ENCODE results near the gene MAP4K1.

Gene MAP4K1

DNA sequence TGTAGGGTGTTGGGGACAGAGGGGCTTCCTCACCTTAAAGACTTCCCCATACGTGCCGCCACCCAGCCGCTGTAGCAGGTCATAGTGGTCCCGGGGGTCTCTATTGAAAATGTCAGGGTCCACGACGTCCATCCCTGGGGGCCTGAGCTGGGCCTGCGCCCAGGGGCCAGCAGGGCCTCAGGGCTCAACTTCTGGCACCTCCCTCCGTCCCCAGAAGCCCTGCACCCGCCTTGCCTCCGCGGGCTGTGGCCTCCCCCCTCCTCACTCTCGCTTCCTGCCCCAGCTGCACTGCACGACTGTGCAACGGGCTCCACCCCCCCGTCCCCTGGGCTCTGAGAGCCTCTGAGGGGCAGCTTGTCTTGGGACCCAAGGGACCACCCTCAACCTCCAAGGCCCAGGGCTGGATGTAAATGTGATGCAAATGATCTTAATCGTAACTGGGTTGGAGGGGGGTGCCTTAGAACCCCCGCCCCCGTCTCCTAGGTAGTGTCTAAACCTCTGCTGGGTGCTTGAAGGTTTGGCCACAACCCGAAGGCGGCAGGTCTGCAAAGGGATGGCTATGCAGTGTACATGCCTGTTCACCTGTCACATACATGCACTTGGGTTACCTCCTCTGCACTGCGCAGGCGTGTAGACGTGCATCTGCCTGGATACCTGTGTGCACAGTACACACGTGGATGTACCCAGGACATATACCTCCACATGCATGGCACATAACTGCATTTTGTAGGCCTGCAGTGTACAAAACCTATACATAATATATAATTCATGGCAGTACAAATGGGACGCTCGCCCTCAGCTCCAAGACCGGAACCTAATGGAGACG, at the start of gene MAP4K1:
TSS of gene MAP4K1 (minus strand) at position 190 of the 826 bp plus-strand sequence. CDS start at position 132, 58 bp downstream.
- DNase-seq (ENCODE audit: low spot score): no peak

DNA sequence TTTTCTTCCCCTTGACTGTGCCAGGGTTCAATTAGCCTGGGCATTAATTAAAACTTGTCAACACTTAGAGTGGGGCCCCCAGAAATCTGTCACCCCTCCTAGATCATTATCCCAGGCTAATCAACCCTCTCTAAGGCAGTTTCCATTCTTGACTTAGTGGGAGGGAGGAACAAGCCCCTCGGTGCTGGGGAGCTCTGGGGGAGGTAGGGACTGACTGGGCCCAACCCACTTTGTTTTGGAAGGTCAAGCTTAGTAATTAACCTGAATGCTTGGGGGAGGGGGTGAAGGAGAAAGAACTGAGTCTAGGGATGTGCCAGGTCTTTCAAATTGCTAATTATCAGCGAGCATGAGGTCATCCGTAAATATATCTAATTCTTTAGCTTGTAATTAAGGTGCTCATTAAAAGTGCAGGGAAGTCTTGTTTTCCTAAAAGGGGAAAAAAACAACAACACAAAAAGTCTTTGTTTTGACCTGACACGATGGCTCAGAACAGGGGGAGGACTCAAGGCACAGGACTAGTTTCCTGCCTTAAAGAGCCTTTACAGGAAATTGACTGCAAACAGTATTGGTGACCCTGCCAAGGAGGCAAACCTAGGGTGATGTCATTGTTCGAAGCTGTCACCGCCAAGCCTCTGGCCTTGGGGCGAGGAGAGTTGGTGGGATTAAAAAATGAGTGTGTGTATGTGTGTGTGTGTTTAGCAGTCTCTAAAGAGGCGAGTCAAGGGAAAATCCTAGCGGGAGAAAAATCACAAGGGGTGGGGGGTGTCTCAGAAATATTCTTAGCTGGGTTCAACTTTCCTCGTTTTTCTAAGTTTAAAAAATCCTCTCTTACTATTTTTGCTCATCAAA, 49.1 kb upstream of the MAP4K1 start:
- DNase-seq (ENCODE audit: low spot score): peak; percentile 53

GRCh38 chr19:38665950-38666662, 48.4 kb upstream of the MAP4K1 start:
- no peak for DNase-seq (ENCODE audit: low spot score)

DNA sequence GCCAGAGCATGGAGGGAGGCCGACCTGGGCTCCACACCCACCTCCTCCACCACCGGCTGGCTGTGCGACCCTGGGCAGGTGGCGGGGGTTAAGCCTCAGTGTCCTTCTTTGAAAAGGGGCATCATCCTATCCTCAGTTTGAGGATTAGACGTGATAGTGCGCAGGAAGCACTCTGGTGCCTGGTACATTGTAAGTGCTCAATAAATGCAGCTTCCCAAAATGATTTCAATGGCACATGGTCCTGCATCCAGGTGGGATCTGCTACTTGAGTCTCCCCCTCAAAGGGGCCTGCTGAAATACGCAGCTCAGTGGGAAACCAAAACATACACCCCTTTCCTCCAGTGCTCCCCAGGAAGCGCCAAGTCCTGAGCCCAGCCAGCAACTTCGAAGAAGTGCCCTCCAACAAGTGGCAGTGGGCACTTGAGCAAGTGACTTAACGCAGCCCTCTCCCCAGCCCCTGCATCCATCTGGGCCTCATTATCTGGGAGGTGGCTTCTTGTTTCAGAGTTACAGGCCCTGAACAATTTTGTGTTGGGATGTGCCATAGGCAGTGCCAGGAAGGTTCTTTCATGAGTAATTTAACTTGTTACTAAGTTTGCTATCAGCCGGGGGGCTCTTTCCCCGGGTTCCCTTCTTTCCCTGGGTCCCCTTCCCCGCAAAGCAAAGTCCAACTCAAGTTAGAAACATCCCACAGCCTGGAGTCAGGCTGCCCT, 47.6 kb upstream of the MAP4K1 start:
- no peak for DNase-seq (ENCODE audit: low spot score)

- no peak for DNase-seq (ENCODE audit: low spot score)
Measured at GRCh38 chr19:38664503-38665211, 46.9 kb upstream of the MAP4K1 start.

DNA sequence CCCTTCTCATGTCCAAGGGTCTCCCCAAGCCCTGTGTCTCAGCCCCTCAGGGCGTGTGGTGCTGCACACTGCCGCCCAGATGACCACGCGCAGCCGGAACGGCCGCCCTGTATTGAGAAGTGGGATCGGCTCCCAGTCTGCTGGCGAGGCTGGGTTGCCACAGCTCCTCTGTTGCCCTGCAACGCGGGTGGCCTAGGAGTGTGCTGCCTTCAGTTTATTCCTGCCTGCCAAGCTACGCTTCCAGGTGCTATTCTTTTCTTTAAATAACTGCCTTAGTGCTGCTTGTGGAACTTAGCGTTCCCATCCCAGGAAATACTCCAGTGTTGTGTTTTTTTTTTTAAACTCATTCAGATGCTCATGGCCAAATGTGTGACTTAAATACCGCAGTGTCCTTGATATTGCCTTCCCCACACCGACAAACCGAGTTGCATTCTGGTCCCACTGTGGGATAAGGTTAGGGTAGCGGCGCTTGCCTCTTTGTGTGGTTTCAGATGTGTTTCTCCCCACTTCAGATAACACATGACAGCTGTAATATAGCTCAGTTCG, 46.3 kb upstream of the MAP4K1 start:
- DNase-seq (ENCODE audit: low spot score): no peak

GRCh38 chr19:38663156-38663651, 45.5 kb upstream of the MAP4K1 start:
- DNase-seq (ENCODE audit: low spot score): no peak

DNA sequence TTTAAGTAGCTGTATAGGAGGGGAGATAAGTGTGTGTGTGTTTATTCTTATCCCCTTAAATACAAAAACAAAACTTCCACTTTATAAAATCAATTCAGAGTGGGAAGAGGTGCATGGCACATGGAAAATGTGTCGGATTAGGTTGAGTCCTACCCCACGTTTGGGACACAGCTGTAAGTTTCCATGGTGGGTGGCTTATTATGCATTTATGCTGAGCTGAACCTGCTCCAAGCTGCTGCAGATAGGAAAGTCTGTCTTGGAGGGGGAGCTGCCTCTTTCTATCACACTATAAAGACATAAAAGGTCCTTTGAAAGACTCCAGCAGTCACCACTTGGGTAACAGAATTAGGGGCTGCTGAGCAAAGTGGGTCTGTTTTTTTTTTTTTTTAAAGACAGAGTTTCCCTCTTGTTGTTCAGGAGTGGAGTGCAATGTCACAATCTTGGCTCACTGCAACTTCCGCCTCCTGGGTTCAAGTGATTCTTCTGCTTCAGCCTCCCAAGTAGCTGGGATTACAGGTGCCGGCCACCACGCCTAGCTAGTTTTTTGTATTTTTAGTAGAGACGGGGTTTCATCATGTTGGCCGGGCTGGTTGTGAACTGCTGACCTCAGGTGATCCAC, 44.9 kb upstream of the MAP4K1 start:
- DNase-seq (ENCODE audit: low spot score): no peak

- no peak for DNase-seq (ENCODE audit: low spot score)
Measured at GRCh38 chr19:38661996-38662395, 44.2 kb upstream of the MAP4K1 start.

DNA sequence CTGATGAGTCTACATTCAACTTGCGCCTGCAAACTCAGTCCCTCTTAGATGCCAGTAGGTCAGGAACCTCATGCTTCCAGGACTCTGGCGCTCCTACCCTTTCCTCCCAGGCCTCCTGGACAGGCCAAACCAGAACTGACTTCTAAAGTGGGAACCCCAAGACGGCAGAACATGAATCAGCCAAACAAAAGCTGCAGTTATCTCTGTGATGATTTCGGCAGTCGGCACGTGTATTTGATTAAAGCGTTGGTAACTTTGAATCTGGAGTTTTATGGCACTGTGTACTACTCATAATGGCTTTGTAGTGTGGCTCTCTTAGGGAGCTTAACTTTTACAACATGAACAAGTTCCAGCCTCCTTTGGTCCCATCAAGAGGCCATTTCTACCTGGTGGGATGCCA, 43.4 kb upstream of the MAP4K1 start:
- no peak for DNase-seq (ENCODE audit: low spot score)

GRCh38 chr19:38660724-38661123, 43.0 kb upstream of the MAP4K1 start:
- DNase-seq (ENCODE audit: low spot score): no peak

DNA sequence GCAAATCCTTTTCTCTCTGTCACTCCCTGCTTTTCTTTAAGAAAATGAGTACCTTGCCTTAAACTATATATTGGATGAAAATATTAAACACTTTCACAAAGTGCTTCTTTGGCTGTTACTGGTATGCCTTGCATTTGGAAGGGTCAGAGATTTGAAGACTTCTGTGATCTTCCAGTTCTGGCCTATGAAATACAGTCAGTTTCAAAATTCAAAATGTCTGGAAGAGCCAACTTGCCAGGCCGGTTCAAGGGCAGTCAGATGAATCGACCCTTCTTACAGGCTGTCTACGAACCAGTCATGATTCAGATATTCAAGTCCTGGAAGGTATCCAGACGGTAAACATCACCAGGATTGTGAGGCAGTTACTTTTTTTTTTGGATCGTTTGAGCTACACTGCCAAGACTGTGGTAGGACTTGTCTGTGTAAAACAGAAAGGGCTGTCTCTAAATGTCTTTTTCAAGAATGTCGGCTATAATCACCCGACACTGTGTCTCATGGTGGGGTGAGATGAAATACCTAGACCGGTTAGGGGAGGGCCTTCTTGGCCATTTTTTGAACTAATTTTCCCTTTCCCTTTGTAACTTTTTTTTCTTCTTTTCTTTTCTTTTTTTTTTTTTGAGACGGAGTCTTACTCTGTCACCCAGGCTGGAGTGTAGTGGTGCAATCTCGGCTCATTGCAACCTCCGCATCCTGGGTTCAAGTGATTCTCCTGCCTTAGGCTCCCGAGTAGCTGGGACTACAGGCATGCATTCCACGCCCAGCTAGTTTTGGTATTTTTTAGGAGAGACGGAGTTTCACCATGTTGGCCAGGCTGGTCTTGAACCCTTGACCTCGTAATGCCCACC, 40.9 kb upstream of the MAP4K1 start:
- peak; percentile 94 for DNase-seq (ENCODE audit: low spot score)

- DNase-seq (ENCODE audit: low spot score): no peak
Measured at GRCh38 chr19:38657633-38658222, 40.0 kb upstream of the MAP4K1 start.

- peak; percentile 50 for DNase-seq (ENCODE audit: low spot score)
Measured at GRCh38 chr19:38656171-38656981, 38.6 kb upstream of the MAP4K1 start.

DNA sequence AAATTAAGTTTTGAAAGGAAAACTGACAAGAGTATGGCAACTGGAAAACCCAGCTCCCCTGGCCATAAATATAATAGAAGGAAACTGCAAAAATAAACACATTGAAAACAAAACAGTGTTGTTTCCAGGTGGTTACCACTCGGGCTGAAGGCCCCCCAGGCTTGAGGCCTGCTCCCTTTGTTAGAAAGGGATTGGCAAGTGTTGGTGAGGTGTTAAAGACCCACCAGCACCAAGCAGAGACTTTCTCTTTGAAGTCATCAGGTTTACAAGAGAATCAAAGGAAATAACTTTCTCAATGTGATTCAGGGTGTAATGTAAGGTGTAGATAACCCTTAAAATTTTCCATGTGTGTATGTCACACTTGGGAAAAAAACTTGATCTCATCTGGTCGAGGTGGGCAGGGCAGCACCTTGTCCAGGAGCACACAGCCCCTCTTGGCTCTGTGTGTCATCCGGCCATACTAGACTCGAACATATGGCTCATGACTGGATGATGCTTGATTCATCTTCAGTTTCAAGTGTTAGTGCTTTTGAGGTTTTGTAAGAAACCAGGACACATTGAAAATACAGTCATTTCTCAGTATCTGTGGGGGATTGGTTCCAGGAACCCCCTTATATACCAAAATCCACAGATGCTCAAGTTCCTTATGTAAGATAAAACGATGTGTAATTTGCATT, 37.5 kb upstream of the MAP4K1 start:
- no peak for DNase-seq (ENCODE audit: low spot score)

DNA sequence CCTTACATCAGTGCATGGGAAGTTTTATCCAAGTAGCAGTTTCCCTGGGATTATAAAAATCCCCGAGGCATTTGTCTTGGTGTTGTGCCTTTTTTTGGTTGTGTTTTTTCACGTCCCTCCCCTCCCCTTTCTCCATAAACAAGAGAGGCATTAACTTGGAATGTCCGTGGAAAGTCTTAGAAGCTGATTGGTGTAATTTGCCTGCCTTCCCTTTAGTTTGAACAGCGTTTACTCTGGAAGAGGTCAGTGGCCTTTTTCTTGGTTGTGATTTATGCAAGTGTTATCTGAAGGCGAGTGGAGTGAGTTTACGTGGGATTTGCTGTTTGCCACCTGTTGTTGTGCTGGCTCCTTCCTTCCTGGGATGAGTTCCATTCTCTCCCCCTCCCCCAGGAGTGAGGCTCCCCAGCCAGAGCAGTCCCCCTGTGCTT, 36.9 kb upstream of the MAP4K1 start:
- DNase-seq (ENCODE audit: low spot score): no peak

DNA sequence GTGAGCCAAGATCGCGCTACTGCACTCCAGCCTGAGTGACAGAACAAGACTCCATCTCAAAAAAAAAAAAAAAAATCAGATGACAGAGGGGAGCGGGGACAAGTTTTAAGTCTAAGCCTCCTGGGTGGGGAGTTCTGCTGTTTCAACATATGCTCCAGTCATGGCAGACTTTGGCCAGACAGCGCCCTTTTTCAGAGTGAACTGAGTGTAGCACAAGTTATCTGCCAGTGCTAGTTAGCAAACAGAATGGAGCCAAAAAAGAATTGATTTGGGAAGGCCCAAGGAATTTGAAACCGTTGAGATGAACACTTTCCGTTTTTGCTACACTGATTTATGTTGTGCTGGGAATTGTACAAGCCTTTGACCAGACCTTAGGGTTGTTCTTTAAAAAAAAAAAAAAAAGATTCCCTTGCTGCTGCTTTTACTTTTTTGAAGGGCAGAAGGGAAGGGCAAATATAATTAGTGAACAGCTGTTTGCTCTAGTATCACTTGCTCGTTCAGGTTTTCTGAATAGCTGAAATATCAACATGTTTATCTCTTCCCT, 35.3 kb upstream of the MAP4K1 start:
- DNase-seq (ENCODE audit: low spot score): no peak
